ENCODE data around the gene AADACL4. TPM values are rescaled to one million over a fixed set of nuclear protein-coding genes. Genes with fewer than 3 reads are reported as not detected.
"Not testable (repeated sequence)": the region's sequence is repeated elsewhere in the genome, so short reads cannot be mapped to it uniquely, and the experiment has no call there.

Gene AADACL4
- total RNA-seq, 4 donors from 2014 or later, result not detected

- TF ChIP-seq EP300 (IDR thresholded peaks at IDR 0.05), result no peak
- no peak for TF ChIP-seq CTCF (IDR thresholded peaks at IDR 0.05)
- no peak for TF ChIP-seq POLR2AphosphoS5 (IDR thresholded peaks at IDR 0.05)
- DNase-seq (ENCODE audit: low spot score in 2 of 2), result no peak
- peaks cover 20% of the 10 kb centered on the region for H3K9me3 ChIP-seq
- WGBS, result 89% methylated on average over 7 of the region's 7 CpGs
- H3K36me3 ChIP-seq, result no peaks in the 10 kb centered on the region
- H3K27me3 ChIP-seq, result peaks cover 5% of the 10 kb centered on the region
- no peaks in the 10 kb centered on the region for H3K4me1 ChIP-seq
- H3K4me3 ChIP-seq, result no peak overlapping the region
- no peak overlapping the region for H3K27ac ChIP-seq
Measured at GRCh38 chr1:12640237-12640957, 3.5 kb upstream of the AADACL4 start.

GRCh38 chr1:12640958-12641272 is 3.0 kb upstream of the AADACL4 start:
- DNase-seq (ENCODE audit: low spot score in 2 of 2), result no peak
- Histone ChIP-seq H3K27ac (no peak overlapping the region), H3K4me1 (no peaks in the 10 kb centered on the region), H3K27me3 (peaks cover 5% of the 10 kb centered on the region), H3K36me3 (no peaks in the 10 kb centered on the region), H3K9me3 (peaks cover 20% of the 10 kb centered on the region), H3K4me3 (no peak overlapping the region)
- TF ChIP-seq CTCF (IDR thresholded peaks at IDR 0.05) (no peak), POLR2A (IDR thresholded peaks at IDR 0.05) (no peak), POLR2AphosphoS5 (IDR thresholded peaks at IDR 0.05) (no peak), EP300 (IDR thresholded peaks at IDR 0.05) (no peak)

- no peak for DNase-seq (ENCODE audit: low spot score in 2 of 2)
- H3K27ac ChIP-seq, result no peak overlapping the region
- 82% methylated on average over 2 of the region's 2 CpGs for WGBS
- peaks cover 5% of the 10 kb centered on the region for H3K27me3 ChIP-seq
- H3K9me3 ChIP-seq, result peaks cover 20% of the 10 kb centered on the region
- no peak overlapping the region for H3K4me3 ChIP-seq
- TF ChIP-seq CTCF (IDR thresholded peaks at IDR 0.05) (no peak), POLR2AphosphoS5 (IDR thresholded peaks at IDR 0.05) (no peak), EP300 (IDR thresholded peaks at IDR 0.05) (no peak), POLR2A (IDR thresholded peaks at IDR 0.05) (no peak)
- H3K4me1 ChIP-seq, result no peaks in the 10 kb centered on the region
- no peaks in the 10 kb centered on the region for H3K36me3 ChIP-seq
Measured at GRCh38 chr1:12643079-12643478, 806 bp upstream of the AADACL4 start.

- no peaks in the 10 kb centered on the region for H3K4me1 ChIP-seq
- H3K27me3 ChIP-seq, result peaks cover 5% of the 10 kb centered on the region
- no peak for TF ChIP-seq EP300 (IDR thresholded peaks at IDR 0.05)
- TF ChIP-seq POLR2AphosphoS5 (IDR thresholded peaks at IDR 0.05), result no peak
- no peak for TF ChIP-seq POLR2A (IDR thresholded peaks at IDR 0.05)
- no peak for TF ChIP-seq CTCF (IDR thresholded peaks at IDR 0.05)
- H3K36me3 ChIP-seq, result no peaks in the 10 kb centered on the region
- H3K4me3 ChIP-seq, result no peak overlapping the region
- no peak for DNase-seq (ENCODE audit: low spot score in 2 of 2)
- 71% methylated on average over 2 of the region's 2 CpGs for WGBS
- no peak overlapping the region for H3K27ac ChIP-seq
- H3K9me3 ChIP-seq, result peaks cover 20% of the 10 kb centered on the region
Measured at GRCh38 chr1:12644237-12644636, 352 bp downstream of the AADACL4 start.

GRCh38 chr1:12644829-12645228 is 944 bp downstream of the AADACL4 start:
- Histone ChIP-seq H3K27me3 (peaks cover 5% of the 10 kb centered on the region), H3K36me3 (no peaks in the 10 kb centered on the region), H3K27ac (no peak overlapping the region), H3K4me3 (no peak overlapping the region), H3K9me3 (peaks cover 14% of the 10 kb centered on the region), H3K4me1 (no peaks in the 10 kb centered on the region)
- TF ChIP-seq POLR2A (IDR thresholded peaks at IDR 0.05) (no peak), CTCF (IDR thresholded peaks at IDR 0.05) (no peak), POLR2AphosphoS5 (IDR thresholded peaks at IDR 0.05) (no peak), EP300 (IDR thresholded peaks at IDR 0.05) (no peak)
- DNase-seq (ENCODE audit: low spot score in 2 of 2), result no peak
- WGBS, result 91% methylated on average over 2 of the region's 2 CpGs

- H3K9me3 ChIP-seq; H3K4me3 ChIP-seq; H3K27me3 ChIP-seq; H3K4me1 ChIP-seq; H3K27ac ChIP-seq; H3K36me3 ChIP-seq; DNase-seq (ENCODE audit: low spot score in 2 of 2): not testable (repeated sequence)
- 95% methylated on average over 9 of the region's 9 CpGs for WGBS
Measured at GRCh38 chr1:12645401-12645800, 1.5 kb downstream of the AADACL4 start.
